ENCODE results near the gene EHBP1L1. TPM values are rescaled to one million over a fixed set of nuclear protein-coding genes. Genes with fewer than 3 reads are reported as not detected.

Gene EHBP1L1
- total and polyA plus RNA-seq, 8 donors, result 28.5 to 133 (median 36.0) TPM

DNA sequence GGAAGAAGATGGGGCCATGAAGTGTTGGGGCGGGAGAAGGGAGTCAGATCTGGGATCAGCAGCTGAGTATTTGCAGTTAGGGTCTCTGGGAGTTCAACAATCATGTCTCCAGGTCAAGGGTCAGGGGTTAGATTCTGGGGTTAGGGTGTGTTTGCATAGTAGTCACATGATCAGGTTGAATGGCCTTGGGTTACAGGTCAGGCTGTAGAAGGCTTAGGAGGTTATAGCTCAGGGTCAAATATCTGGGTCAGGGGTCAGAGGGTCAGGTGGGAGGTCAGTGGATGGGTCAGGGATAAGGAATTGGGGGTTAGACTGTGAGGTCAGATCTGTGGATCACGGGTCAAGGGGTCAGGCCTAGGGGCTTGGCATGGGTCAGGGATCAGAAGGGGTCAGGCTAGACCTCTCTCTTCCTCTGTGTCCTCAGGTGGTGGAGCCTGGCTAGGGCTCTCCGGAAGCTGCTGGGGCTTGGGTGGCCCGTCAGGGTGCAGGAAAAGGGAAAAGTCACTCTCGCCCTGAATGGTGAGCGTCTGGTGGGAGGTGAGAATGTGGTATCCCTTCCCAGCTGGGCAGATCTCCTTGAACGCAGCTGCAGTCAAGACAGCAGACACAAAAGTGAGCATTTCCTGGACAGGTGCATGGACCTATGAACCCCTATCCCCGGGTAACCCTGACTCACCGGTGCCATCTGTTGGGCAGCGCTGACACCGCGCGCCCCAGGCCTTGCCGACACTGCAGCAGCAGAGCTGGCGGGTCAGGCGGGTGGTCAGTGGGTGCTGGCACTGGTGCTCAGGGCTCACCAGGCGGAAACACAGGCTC, 24.1 kb upstream of the EHBP1L1 start:
- no peak overlapping the region for H3K4me3 ChIP-seq
- ATAC-seq, result peak; percentile 75
- H3K9me3 ChIP-seq, result no peaks in the 10 kb centered on the region
- DNase-seq, result peak in 1 of 4 donors; percentile 94
- H3K4me1 ChIP-seq, result peaks cover 11 to 61% of the 10 kb centered on the region in 2 donors
- intact Hi-C loops (cut with DNase I), result no loop called here
- H3K36me3 ChIP-seq, result no peaks in the 10 kb centered on the region
- TF ChIP-seq CTCF (IDR thresholded peaks at IDR 0.05), result peak; percentile 29 to 70
- no peak overlapping the region for H3K27ac ChIP-seq
- H3K27me3 ChIP-seq, result no peaks in the 10 kb centered on the region

GRCh38 chr11:65552388-65552951, 23.4 kb upstream of the EHBP1L1 start:
- H3K4me3 ChIP-seq, result no peak overlapping the region
- no peak for TF ChIP-seq CTCF (IDR thresholded peaks at IDR 0.05)
- H3K36me3 ChIP-seq, result no peaks in the 10 kb centered on the region
- no peak for DNase-seq
- intact Hi-C loops (cut with DNase I), result no loop called here
- H3K27ac ChIP-seq, result no peak overlapping the region
- peaks cover 0 to 4% of the 10 kb centered on the region in 2 donors for H3K27me3 ChIP-seq
- H3K4me1 ChIP-seq, result peaks cover 11 to 62% of the 10 kb centered on the region in 2 donors
- H3K9me3 ChIP-seq, result no peaks in the 10 kb centered on the region
- no peak for ATAC-seq

DNA sequence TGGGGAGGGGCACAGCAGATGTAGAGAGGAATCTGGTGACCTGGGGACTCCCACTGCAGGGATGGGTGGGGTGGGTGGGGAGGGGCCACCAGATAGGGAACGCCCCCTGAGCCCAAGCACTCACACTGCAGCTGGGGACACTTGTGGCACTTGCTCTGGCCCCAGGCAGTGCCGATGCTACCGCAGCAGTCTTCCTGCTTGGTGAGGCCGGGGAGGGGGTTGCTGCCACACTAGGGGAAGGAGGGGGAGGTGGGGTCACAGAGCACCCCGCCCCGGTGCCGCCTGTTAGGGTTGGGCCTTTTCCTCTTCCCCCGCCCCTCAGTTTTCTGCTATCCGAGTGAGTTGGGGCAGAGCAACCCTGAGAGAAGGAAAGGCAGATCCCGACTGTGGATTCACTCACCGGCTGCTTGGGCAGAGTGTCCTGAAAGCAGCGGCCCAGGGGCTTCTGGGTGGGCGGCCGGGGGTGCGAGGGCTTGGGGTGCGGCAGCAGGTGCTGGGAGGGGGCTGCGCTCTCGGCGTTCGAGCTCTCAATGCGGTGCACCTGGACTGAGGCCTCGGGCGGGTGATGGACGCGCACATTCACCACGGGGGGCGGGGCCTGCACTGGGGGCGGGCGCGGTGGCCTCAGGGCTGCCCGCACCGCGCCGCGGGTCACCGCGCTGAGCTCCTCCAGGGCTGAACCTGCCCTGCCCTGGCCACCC, 22.4 kb upstream of the EHBP1L1 start:
- no peak overlapping the region for H3K4me3 ChIP-seq
- peak in 1 of 4 donors; percentile 72 for DNase-seq
- no peak overlapping the region for H3K27ac ChIP-seq
- peaks cover 0 to 14% of the 10 kb centered on the region in 2 donors for H3K27me3 ChIP-seq
- no peak for TF ChIP-seq CTCF (IDR thresholded peaks at IDR 0.05)
- peaks cover 11 to 71% of the 10 kb centered on the region in 2 donors for H3K4me1 ChIP-seq
- no peaks in the 10 kb centered on the region for H3K9me3 ChIP-seq
- intact Hi-C loops (cut with DNase I), result no loop called here
- no peaks in the 10 kb centered on the region for H3K36me3 ChIP-seq
- no peak for ATAC-seq

- intact Hi-C loops (cut with DNase I), result no loop called here
- no peaks in the 10 kb centered on the region for H3K36me3 ChIP-seq
- peaks cover 19 to 79% of the 10 kb centered on the region in 2 donors for H3K4me1 ChIP-seq
- H3K9me3 ChIP-seq, result no peaks in the 10 kb centered on the region
- ATAC-seq (no peak), DNase-seq (peak in 1 of 4 donors; percentile 74)
- H3K4me3 ChIP-seq, result no peak overlapping the region
- peaks cover 0 to 22% of the 10 kb centered on the region in 2 donors for H3K27me3 ChIP-seq
- H3K27ac ChIP-seq, result no peak overlapping the region
- TF ChIP-seq CTCF (IDR thresholded peaks at IDR 0.05), result no peak
Observed at GRCh38 chr11:65554057-65554818, 21.6 kb upstream of the EHBP1L1 start.
